HG02840 (cell line): ENCODE measurements around the gene DIP2C.
"Not testable (repeated sequence)": the region's sequence is repeated elsewhere in the genome, so short reads cannot be mapped to it uniquely, and the experiment has no call there.

Experiments
- ATAC-seq: cut with Tn5 transposase; IDR thresholded peaks from one replicate; pipeline ENCODE4 v1.9.1; 2021; ENCODE audit warnings: mild to moderate bottlenecking, moderate library complexity, moderate number of reproducible peaks; ENCODE audit not compliant: unreplicated experiment, low FRiP score

The DIP2C gene

GRCh38 chr10:413662-414071, 275.8 kb downstream of the DIP2C start:
- no peak for ATAC-seq

- no peak for ATAC-seq
These were observed 277.4 kb downstream of the DIP2C start for GRCh38 chr10:412109-412508.

GRCh38 chr10:411603-412002, 277.9 kb downstream of the DIP2C start:
- no peak for ATAC-seq

- no peak for ATAC-seq
These were observed 279.9 kb downstream of the DIP2C start for GRCh38 chr10:409408-410040.

GRCh38 chr10:408236-408635, 281.2 kb downstream of the DIP2C start:
- ATAC-seq: no peak

- ATAC-seq: no peak
These were observed 282.5 kb downstream of the DIP2C start for GRCh38 chr10:406976-407375.

GRCh38 chr10:405648-406047, 283.8 kb downstream of the DIP2C start:
- ATAC-seq: no peak

- ATAC-seq: no peak
These were observed 284.5 kb downstream of the DIP2C start for GRCh38 chr10:404991-405390.

GRCh38 chr10:404346-404745, 285.1 kb downstream of the DIP2C start:
- no peak for ATAC-seq

- ATAC-seq: no peak
These were observed 290.5 kb downstream of the DIP2C start for GRCh38 chr10:398954-399353.

- ATAC-seq: no peak
These were observed 292.0 kb downstream of the DIP2C start for GRCh38 chr10:397321-398068.

- ATAC-seq: no peak
These were observed 292.8 kb downstream of the DIP2C start for GRCh38 chr10:396535-397220.

- no peak for ATAC-seq
These were observed 293.4 kb downstream of the DIP2C start for GRCh38 chr10:396107-396506.

- no peak for ATAC-seq
These were observed 293.8 kb downstream of the DIP2C start for GRCh38 chr10:395665-396064.

- ATAC-seq: not testable (repeated sequence)
These were observed 294.9 kb downstream of the DIP2C start for GRCh38 chr10:394439-395101.

- no peak for ATAC-seq
These were observed 295.6 kb downstream of the DIP2C start for GRCh38 chr10:393787-394438.

- ATAC-seq: no peak
These were observed 296.2 kb downstream of the DIP2C start for GRCh38 chr10:393106-393745.

- ATAC-seq: no peak
These were observed 296.8 kb downstream of the DIP2C start for GRCh38 chr10:392705-393037.

- no peak for ATAC-seq
These were observed 297.4 kb downstream of the DIP2C start for GRCh38 chr10:391847-392704.
